Heart left ventricle (tissue), 16 donors: ENCODE results near the gene MRI1. TPM values are rescaled to one million over a fixed set of nuclear protein-coding genes. Genes with fewer than 3 reads are reported as not detected.
A peak's percentile ranks its signal among the peaks of the same experiment; 100 is the strongest.

ENCODE experiments used
- ATAC-seq, 4 donors: fragments of 200-7000 bp; cut with Tn5 transposase; one replicate each; pipeline ENCODE4 v1.9.1; 2020 to 2022; ENCODE audit warnings: moderate library complexity in 4 of 4, mild to moderate bottlenecking in 3 of 4, moderate number of reproducible peaks in 1 of 4
- DNase-seq, 5 donors: peaks; one replicate each; pipeline ENCODE4 v3.0.0-alpha.2; 2020
- H3K27ac ChIP-seq, 12 donors: fragments of 200-600 bp; sonication (generic) in 4 of 12; one replicate each; pipeline versions ENCODE4 v1.5.0 to v1.8.0; 2016 to 2022; ENCODE audit warnings: mild to moderate bottlenecking in 2 of 12
- H3K27me3 ChIP-seq, 9 donors: fragments of 200-600 bp; sonication (generic) in 2 of 9; one replicate each; pipeline versions ENCODE4 v1.5.1 to v1.8.0; 2016 to 2022; ENCODE audit warnings: mild to moderate bottlenecking in 3 of 9
- H3K36me3 ChIP-seq, 9 donors: fragments of 200-600 bp; sonication (generic) in 2 of 9; one replicate each; pipeline versions ENCODE4 v1.5.0 to v1.8.0; 2018 to 2022; ENCODE audit warnings: mild to moderate bottlenecking in 2 of 9
- H3K4me1 ChIP-seq, 12 donors: fragments of 200-600 bp; sonication (generic) in 4 of 12; one replicate each; pipeline versions ENCODE4 v1.5.0 to v1.8.0; 2016 to 2022; ENCODE audit warnings: mild to moderate bottlenecking in 3 of 12
- H3K4me3 ChIP-seq, 12 donors: fragments of 200-600 bp; sonication (generic) in 4 of 12; one replicate each; pipeline versions ENCODE4 v1.5.0 to v1.8.0; 2017 to 2022; ENCODE audit warnings: mild to moderate bottlenecking in 9 of 12, moderate library complexity in 4 of 12
- H3K9me3 ChIP-seq, 12 donors: fragments of 200-600 bp; sonication (generic) in 4 of 12; one replicate each; pipeline versions ENCODE4 v1.5.0 to v1.8.0; 2016 to 2022; ENCODE audit warnings: mild to moderate bottlenecking in 1 of 12
- POLR2A ChIP-seq, 2 donors: fragments of 450-650 bp; IDR thresholded peaks; one replicate each; pipeline ENCODE4 v1.6.1; 2017; ENCODE audit warnings: antibody characterized with exemption in 2 of 2, mild to moderate bottlenecking in 2 of 2, moderate library complexity in 2 of 2
- WGBS, 4 donors: extraction: QIAGEN DNeasy Blood & Tissue Kit in 2 of 4; methylation state at CpG; one replicate each; pipeline versions ENCODE4 v1.1.5 to v1.1.7; 2013 to 2018; 5-methylcytosine and 5-hydroxymethylcytosine counted together
- intact Hi-C, 10 donors: fragments of 100-400 bp; cut with DNase I; formaldehyde crosslinking; loops; one replicate each; pipeline versions ENCODE4 v1.11.1 to v1.14.2; 2022
- polyA plus RNA-seq, 2 donors: library from polyadenylated mRNA; stranded (reverse); fragments of 200-250 nt; gene quantifications; one replicate each; pipeline ENCODE4 v1.2.3, GENCODE V29; 2013
- total RNA-seq, 9 donors: library from RNA; depleted of rRNA in 2 of 9; stranded (reverse); fragments of >200 nt in 2 of 9; fragmentation: NEBNext Ultra II Directional in 3 of 9; extraction: Animal tissue kit (Norgen Biotek cat#: 25700) in 3 of 9; gene quantifications; one replicate each; pipeline versions ENCODE4 v1.1.0 to v1.2.4, GENCODE V29; 2016 to 2023
- TF ChIP-seq, protein P1 (sequence below), 12 donors: fragments of 200-600 bp; sonication (generic) in 4 of 12; IDR thresholded peaks; one replicate each; pipeline versions ENCODE4 v1.5.0 to v1.8.0; 2018 to 2022; ENCODE audit warnings: antibody characterized with exemption in 12 of 12, mild to moderate bottlenecking in 5 of 12
- donor health status: ischemic (EF 13 %, LVEDD 7.1; RV severe dilation, severe dysfunction).
- donor health status: healthy with polysubstance abuse.
- donor health status: DM: no; HTN: yes; CAD: no.
- donor health status: DM: no; HTN: no; CAD: no.
- donor health status: ischemic (EF 25% LVEDD 6.9; RV normal size, moderate dysfunction).
- donor health status: ischemic (EF 25% LVEDD 5.7; RV mildly dilated, moderate dysfunction).
- donor health status: healthy.
- donor health status: DM: yes; HTN: yes; CAD: no.
- donor health status: ischemic (EF 35%, LVEDD 5.7; RV mildly dilated, moderate dysfunction).
- donor health status: nonischemic (EF 11% LVEDD 7.7; RV severe dilation, severe dysfunction).
- donor health status: DM: yes; HTN: yes; CAD: no.
- donor health status: PGD.
- donor health status: ischemic (EF 29% LVEDD 5.4; RV normal size, mild dysfunction).
- donor health status: nonischemic (EF 23%, LVEDD 6.1; RV moderate dilation, normal function).

MRI1 gene
- total and polyA plus RNA-seq, 11 donors: 9.0 to 36.9 (median 15.6) TPM

DNA sequence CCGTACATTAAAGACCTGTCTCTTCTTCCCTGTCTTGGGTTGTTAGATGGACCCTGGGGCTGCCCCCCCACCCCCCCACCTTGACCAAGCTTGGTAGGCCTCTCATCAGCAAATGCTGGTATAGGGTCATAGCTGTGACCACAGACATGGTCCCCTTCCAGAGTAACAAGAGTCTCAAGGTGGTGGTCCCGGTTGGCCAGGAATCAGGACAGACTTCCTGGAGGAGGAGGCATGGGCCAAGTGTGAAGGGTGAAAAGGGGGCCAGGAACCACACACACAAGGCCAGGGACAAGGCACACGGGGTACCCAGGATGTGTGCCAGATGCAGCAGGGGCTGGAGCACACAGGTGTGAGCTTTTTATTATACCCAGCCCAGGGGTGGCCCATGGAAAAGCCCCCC, 1.1 kb upstream of the MRI1 start:
- ATAC-seq: no peak
- peaks cover 2 to 58% (median 55%) of the 10 kb centered on the region in 9 donors for H3K36me3 ChIP-seq
- intact Hi-C loops: no loop called here

DNA sequence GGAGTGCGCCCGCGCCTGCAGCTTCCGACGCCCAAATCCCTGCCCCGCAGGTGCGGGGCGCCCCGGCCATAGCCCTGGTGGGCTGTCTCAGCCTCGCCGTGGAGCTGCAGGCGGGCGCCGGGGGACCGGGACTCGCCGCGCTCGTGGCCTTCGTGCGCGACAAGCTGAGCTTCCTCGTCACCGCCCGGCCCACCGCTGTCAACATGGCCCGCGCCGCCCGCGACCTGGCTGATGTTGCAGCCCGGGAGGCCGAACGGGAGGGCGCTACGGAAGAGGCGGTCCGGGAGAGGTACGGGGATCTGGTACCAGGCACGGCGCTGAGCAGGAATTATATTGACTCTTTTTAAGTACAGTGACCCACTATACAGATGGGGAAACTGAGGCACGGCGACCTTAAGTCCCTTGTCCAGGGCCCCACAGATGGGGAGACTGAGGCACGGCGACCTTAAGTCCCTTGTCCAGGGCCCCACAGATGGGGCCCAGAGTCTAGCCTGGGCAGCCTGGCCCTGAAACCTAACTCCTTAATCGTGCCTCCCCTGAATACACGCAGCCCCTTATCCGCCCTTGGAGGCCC, 586 bp downstream of the MRI1 start:
- H3K9me3 ChIP-seq: no peaks in the 10 kb centered on the region
- H3K27me3 ChIP-seq: no peaks in the 10 kb centered on the region
- peaks cover 0 to 19% (median 9%) of the 10 kb centered on the region in 12 donors for H3K4me1 ChIP-seq
- WGBS, 4 donors: 3 to 5% (median 4%) methylated on average over 31 to 48 of the region's 48 CpGs
- ATAC-seq (peak in 2 of 4 donors; percentile 13 to 29), DNase-seq (peak in 1 of 5 donors; percentile 27)
- peak overlapping the region in 11 of 12 donors; percentile 47 to 82 (median 69) for H3K27ac ChIP-seq
- TF ChIP-seq, protein P1, sequence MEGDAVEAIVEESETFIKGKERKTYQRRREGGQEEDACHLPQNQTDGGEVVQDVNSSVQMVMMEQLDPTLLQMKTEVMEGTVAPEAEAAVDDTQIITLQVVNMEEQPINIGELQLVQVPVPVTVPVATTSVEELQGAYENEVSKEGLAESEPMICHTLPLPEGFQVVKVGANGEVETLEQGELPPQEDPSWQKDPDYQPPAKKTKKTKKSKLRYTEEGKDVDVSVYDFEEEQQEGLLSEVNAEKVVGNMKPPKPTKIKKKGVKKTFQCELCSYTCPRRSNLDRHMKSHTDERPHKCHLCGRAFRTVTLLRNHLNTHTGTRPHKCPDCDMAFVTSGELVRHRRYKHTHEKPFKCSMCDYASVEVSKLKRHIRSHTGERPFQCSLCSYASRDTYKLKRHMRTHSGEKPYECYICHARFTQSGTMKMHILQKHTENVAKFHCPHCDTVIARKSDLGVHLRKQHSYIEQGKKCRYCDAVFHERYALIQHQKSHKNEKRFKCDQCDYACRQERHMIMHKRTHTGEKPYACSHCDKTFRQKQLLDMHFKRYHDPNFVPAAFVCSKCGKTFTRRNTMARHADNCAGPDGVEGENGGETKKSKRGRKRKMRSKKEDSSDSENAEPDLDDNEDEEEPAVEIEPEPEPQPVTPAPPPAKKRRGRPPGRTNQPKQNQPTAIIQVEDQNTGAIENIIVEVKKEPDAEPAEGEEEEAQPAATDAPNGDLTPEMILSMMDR (IDR thresholded peaks at IDR 0.05): no peak
- no peak for TF ChIP-seq POLR2A (IDR thresholded peaks at IDR 0.05)
- peak overlapping the region; percentile 66 to 95 (median 76) for H3K4me3 ChIP-seq
- H3K36me3 ChIP-seq: peaks cover 0 to 58% (median 55%) of the 10 kb centered on the region in 9 donors
- intact Hi-C loops: no loop called here

More for the DNA sequence above, 1.1 kb upstream of the MRI1 start:
- Histone ChIP-seq H3K9me3 (no peaks in the 10 kb centered on the region), H3K4me1 (peaks cover 0 to 19% (median 9%) of the 10 kb centered on the region in 12 donors), H3K27ac (no peak overlapping the region), H3K27me3 (no peaks in the 10 kb centered on the region), H3K4me3 (no peak overlapping the region)
- no peak for TF ChIP-seq POLR2A (IDR thresholded peaks at IDR 0.05)
- TF ChIP-seq, protein P1 (IDR thresholded peaks at IDR 0.05): no peak
- WGBS, 4 donors: 91 to 100% (median 97%) methylated on average over 3 of the region's 3 CpGs
- DNase-seq: no peak

DNA sequence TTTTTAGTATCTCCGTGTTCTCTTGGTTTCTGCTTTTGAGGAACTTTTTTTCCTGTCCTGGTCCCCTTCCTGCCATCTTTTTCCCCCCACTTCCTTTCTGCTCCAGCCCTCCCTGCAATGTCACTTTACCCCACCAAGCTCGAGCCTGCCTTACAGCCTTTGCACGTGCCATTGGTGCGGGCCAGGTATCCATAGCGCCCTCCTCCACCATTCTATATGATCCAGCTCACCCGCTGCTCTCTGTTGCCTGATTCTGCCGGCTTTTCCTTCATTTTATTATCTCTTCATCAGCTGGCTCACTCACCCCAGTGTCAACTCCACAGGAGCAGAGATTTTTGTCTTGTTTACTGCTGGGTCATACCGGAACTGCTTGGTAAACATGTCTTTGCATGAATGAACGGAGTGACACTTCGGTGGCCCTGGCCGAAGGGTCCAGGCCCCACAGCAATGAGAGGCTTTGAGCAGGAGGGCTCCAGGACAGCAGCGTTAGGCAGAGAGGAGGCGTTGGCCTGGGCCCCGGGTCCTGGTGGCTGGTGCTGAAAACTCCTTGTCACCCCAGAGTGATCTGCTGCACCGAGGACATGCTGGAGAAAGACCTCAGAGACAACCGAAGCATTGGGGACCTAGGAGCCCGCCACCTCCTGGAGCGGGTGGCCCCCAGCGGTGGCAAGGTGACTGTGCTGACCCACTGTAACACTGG, 1.2 kb downstream of the MRI1 start:
- DNase-seq: no peak
- Histone ChIP-seq H3K36me3 (peaks cover 0 to 58% (median 55%) of the 10 kb centered on the region in 9 donors), H3K27ac (peak overlapping the region in 9 of 12 donors; percentile 59 to 82 (median 71)), H3K4me3 (peak overlapping the region; percentile 66 to 95 (median 76)), H3K9me3 (no peaks in the 10 kb centered on the region), H3K27me3 (no peaks in the 10 kb centered on the region), H3K4me1 (peaks cover 0 to 19% (median 9%) of the 10 kb centered on the region in 12 donors)
- intact Hi-C loops: no loop called here
- WGBS, 4 donors: 68 to 76% (median 71%) methylated on average over 15 to 19 of the region's 19 CpGs
- no peak for ATAC-seq
- TF ChIP-seq, protein P1 (IDR thresholded peaks at IDR 0.05): no peak
- TF ChIP-seq POLR2A (IDR thresholded peaks at IDR 0.05): no peak

DNA sequence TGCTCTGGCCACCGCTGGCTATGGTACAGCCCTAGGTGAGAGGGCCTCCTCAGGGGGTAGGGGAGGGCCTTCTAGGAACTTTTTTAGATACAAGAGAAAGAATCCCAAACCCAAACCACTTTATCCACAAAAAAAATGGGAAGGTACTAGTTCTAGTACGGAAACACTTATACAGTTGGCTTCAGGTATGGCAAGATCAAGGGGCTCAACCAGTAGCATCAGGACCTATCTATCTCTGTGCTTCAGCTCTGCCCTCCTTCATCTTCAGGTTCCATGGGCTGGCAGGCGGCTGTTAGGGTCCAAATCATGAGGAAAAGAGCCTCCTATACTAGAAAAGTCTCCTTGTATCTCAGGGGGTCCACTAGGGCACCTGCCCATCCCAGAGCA, 1.8 kb downstream of the MRI1 start:
- peaks cover 0 to 58% (median 55%) of the 10 kb centered on the region in 9 donors for H3K36me3 ChIP-seq

More for the DNA sequence above, 1.8 kb downstream of the MRI1 start:
- intact Hi-C loops: no loop called here
- WGBS, 4 donors: 94 to 97% (median 97%) methylated on average over 3 of the region's 3 CpGs
- H3K27me3 ChIP-seq: no peaks in the 10 kb centered on the region
- H3K4me1 ChIP-seq: peaks cover 0 to 19% (median 9%) of the 10 kb centered on the region in 12 donors
- TF ChIP-seq, protein P1 (IDR thresholded peaks at IDR 0.05): no peak
- no peak for TF ChIP-seq POLR2A (IDR thresholded peaks at IDR 0.05)
- DNase-seq (no peak), ATAC-seq (no peak)
- no peaks in the 10 kb centered on the region for H3K9me3 ChIP-seq
- H3K4me3 ChIP-seq: peak overlapping the region in 1 of 12 donors; percentile 70
- peak overlapping the region in 1 of 12 donors; percentile 78 for H3K27ac ChIP-seq
